ENCODE results near the gene NNT.

Gene NNT

GRCh38 chr5:43619911-43620310 lies 16.9 kb downstream of the NNT start:
- Histone ChIP-seq H3K4me3 (no peak overlapping the region), H3K27ac (no peak overlapping the region)

DNA sequence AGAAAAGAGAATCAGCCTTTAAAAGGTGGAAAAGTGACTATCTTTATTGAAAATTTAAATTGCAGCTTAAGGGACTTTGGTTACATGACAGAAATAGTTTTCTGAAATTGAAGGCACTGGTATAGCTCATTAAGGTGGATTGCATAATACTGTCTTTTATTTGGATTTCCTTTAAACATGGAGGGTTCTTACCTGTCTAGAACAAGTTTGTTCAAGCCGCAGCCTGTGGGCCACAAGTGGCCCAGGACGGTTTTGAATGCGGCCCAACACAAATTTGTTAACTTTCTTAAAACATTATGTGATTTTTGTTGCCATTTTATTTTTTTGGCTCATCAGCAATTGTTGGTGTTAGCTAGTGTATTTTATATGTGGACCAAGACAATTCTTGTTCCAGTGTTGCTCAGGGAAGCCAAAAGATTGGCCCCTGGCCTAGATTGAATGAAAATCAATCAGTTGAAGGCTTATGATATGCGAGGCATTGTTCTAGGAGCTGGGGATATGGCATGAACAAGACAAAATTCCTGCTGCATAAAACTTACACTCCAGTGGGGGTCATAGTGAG lies 18.0 kb downstream of the NNT start:
- Histone ChIP-seq H3K4me3 (no peak overlapping the region), H3K27ac (no peak overlapping the region)

DNA sequence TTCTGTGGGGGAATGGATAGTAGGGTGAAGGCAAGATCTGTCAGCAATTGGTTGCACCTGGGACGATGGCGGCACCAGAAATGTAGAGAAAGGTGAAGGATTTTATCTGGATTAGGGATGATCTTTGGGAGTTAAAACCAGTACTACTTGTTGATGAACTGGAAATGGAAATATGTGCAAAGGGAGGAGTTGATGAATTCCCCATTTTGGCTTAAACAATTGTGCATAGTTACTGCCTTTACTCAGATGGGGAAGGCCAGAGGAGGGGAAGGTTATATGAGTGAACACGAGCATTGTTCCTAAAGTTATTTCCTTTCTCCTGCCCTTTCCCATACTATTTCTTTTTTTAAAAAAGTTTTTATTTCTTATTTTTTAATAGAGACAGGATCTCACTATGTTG lies 19.1 kb downstream of the NNT start:
- Histone ChIP-seq H3K27ac (no peak overlapping the region), H3K4me3 (no peak overlapping the region)

DNA sequence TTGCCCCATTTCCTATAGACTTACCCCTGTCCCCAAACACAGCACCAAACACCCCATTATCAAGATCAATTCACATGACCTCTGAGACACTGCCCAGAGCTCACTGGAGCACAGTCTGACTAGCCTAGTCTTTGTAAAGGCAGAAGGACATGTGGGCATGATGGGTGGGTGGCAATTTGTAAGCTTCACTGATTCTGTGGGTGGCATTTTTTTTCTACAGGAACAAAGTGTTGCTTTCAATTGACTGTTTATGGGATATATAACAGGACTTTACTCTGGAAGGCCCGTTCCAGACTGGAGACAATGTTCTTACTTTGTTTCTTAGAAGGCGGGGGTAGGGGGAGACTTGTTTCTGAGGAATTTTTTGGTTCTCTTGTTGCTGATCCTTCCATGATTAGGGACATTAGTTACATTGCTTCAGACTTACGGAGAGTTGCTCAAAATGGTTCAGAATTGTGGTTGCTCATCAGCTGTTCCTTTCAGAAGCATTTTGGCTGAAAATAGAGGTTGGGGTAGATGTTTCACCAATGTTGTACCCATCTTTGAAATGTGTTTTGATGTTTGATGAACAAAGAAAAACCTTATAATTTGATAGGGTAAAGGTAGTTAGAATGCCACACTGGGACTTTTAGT lies 20.2 kb downstream of the NNT start:
- no peak overlapping the region for H3K4me3 ChIP-seq
- no peak overlapping the region for H3K27ac ChIP-seq

GRCh38 chr5:43627028-43627427 lies 24.0 kb downstream of the NNT start:
- H3K4me3 ChIP-seq = no peak overlapping the region
- no peak overlapping the region for H3K27ac ChIP-seq

DNA sequence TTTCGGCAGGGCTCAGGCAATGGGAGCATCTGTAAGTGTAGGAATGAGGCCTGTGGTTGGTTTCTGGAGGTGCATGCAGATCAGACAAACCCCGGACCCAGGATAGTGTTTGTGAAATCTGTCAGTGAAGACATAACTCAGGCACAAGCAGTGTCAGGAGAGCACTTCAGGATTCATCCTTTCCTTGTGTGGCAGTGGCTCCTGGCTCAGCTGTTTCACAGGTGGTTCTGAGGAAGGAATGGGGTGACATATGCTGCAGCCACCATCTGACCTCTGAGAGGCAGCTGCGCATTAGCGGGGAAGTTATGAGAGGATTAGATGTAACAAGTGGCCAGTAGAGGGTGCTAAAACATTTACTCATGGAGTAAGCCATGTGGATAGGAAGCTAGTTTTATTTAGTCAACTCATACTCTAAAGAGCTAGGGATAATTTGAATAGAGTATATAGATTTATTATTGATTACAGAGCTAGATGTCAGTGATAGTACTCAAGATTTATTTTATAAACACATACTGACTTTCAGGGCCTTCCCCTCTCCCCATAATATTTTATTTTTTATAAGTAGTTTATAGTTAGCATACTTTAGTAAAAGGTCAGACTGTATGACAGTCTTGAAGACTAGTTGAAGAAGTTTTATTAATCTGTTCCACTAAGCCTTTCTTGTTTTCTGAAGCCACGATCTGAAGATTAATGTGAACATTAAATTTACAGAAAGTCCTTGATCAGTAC lies 28.4 kb downstream of the NNT start:
- Histone ChIP-seq H3K27ac (no peak overlapping the region), H3K4me3 (no peak overlapping the region)

- Histone ChIP-seq H3K4me3 (no peak overlapping the region), H3K27ac (no peak overlapping the region)
These were observed 31.6 kb downstream of the NNT start for GRCh38 chr5:43634621-43635020.

DNA sequence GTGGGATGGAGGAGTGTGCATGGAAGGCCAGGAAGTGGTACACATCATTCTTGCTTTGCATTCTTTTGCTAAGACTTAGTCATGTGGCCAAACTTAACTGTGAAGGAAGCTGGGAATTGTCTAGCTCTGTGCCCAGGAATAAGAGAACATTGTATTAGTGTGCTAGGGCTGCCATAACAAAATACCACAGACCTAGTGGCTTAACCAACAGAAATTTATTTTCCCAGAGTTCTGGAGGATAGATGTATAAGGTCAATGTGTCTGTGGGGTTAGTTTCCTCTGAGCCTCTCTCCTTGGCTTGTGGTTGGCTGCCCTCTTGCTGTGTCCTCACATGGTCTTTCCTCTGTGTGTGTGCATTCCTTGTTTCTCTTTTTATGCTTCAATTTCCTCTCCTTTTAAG lies 32.4 kb downstream of the NNT start:
- Histone ChIP-seq H3K27ac (no peak overlapping the region), H3K4me3 (no peak overlapping the region)

GRCh38 chr5:43636076-43636475 lies 33.1 kb downstream of the NNT start:
- H3K4me3 ChIP-seq = no peak overlapping the region
- H3K27ac ChIP-seq = no peak overlapping the region

DNA sequence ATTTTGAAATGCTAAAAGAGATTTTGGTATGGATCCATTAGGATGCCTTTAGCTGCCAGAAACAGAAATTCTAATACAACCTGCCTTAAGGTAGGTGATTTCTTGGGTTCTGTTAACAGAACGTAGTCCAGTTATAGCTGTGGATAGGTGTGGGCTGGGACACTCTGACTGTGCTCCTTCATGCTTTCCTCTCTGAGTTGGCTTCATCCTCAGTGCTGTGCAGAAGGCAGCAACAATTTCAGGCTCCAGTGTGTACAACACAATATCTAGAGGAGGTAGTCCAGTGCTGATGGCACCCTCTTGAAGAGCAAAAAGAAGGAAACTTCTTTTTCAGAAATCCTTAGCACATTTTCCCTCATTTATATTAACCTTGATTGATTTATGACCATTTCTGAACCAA lies 34.4 kb downstream of the NNT start:
- Histone ChIP-seq H3K27ac (no peak overlapping the region), H3K4me3 (no peak overlapping the region)

DNA sequence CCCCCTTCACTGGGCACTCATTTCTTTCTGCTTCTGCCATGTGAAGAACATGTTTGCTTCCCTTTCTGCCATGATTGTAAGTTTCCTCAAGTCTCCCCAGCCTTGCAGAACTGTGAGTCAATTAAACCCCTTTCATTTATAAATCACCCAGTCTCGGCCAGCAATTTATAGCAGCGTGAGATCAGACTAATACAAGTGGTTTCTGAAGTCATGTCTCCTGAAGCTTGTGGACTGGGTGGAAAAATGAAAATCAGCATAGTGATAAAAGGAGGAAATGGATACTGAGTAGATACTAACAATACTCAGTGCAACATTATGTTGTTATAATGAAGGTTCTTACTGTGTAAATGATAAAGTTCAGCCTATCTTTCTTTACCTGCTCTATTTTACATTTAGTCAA lies 35.1 kb downstream of the NNT start:
- no peak overlapping the region for H3K27ac ChIP-seq

DNA sequence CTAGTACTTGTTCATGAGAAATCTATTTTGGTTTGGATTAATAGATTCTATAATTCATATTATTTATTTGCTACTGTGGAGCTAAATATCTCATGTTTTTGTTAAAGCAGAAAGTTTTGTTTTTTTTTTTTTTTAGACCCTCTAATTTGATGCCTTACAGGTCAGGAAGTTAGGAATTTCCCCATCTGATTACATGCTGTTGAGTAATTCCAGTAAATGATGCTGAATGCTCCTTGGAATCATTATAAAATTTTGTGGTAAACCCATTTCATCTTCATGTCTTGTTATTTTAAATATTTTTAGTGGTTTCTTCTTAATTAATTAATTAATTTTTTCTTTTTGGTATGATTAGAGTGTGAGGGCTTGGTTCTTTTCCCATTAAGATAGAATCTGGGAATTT lies 35.6 kb downstream of the NNT start:
- no peak overlapping the region for H3K27ac ChIP-seq
- H3K4me3 ChIP-seq = no peak overlapping the region

More for the DNA sequence above, 35.1 kb downstream of the NNT start:
- no peak overlapping the region for H3K4me3 ChIP-seq

- Histone ChIP-seq H3K27ac (no peak overlapping the region), H3K4me3 (no peak overlapping the region)
These were observed 36.6 kb downstream of the NNT start for GRCh38 chr5:43639566-43639965.

DNA sequence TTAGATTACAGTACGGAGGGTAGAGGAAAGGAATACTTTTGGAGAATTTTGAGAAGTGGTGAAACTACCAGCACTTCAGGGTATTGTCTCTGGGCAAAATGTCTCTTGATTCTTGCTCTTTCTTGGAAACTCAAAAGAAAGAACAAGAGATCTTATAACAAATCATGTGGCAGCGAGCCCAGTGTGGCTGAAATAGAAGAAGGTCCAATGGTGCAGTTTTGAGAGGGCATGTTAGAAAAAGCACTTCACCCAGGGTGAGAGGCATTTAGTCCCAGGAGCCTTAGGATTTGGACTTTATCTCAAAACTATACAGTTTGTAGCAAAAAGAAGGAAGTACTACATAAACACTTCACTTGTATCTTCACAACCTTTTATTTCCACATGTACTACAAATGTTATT lies 39.4 kb downstream of the NNT start:
- H3K27ac ChIP-seq = no peak overlapping the region
- H3K4me3 ChIP-seq = no peak overlapping the region

DNA sequence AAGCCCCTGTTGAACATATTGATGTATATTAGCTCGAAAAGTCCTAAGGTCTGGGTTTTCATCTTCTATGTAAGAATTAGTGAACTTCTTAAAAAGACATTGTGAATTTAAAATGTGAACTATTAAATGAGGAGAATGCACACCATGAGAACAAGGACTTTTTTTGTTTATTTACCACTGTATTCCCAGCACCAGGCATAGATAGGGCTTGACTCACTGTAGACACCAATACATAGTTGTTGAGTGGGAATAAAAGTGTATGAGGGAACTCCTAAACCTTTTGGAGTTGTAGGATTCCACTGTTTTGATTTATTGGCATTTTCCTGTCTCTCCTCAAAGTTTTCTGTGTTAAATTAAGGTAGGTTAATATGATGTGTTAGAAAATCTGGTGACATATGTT lies 40.3 kb downstream of the NNT start:
- H3K27ac ChIP-seq = no peak overlapping the region
- no peak overlapping the region for H3K4me3 ChIP-seq

GRCh38 chr5:43643750-43644149 lies 40.8 kb downstream of the NNT start:
- no peak overlapping the region for H3K27ac ChIP-seq

DNA sequence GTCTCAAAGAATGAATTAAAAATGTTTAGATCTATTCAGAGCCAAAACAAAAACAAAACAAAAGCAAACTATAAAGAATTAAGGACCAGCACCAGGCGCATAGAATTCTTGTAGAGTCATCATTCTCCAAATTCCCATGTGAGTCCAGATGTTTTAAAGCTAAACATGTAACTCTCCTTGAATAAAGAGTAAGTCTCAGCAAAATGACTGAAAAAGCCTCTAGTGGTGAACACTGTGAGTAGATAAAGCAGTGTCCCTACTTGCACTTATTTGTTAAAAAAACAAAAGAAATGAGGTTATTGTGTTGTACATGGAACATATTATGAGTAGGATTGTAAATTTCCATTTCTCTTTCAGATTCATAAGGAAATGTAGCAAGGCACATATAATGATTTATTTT lies 44.0 kb downstream of the NNT start:
- Histone ChIP-seq H3K27ac (no peak overlapping the region), H3K4me3 (no peak overlapping the region)

More at GRCh38 chr5:43643750-43644149, 40.8 kb downstream of the NNT start:
- no peak overlapping the region for H3K4me3 ChIP-seq

DNA sequence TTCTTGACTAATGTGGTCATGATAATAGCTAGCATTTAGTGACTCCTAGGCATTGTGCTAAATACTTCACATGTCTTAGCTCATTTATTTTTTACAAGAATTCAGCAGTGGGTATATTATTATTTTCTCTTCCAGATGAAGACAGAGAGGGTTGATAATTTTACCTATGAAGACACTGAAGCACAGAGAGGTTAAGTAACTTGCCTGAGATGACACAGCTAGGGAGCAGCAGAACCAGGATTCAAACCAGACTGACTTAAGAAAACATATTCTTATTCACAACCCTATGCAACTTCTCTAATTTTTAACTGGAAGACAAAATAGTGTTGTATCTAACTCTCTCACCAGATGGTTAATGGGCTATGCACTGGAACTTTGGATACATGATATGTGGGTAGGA lies 44.8 kb downstream of the NNT start:
- Histone ChIP-seq H3K27ac (no peak overlapping the region), H3K4me3 (no peak overlapping the region)

DNA sequence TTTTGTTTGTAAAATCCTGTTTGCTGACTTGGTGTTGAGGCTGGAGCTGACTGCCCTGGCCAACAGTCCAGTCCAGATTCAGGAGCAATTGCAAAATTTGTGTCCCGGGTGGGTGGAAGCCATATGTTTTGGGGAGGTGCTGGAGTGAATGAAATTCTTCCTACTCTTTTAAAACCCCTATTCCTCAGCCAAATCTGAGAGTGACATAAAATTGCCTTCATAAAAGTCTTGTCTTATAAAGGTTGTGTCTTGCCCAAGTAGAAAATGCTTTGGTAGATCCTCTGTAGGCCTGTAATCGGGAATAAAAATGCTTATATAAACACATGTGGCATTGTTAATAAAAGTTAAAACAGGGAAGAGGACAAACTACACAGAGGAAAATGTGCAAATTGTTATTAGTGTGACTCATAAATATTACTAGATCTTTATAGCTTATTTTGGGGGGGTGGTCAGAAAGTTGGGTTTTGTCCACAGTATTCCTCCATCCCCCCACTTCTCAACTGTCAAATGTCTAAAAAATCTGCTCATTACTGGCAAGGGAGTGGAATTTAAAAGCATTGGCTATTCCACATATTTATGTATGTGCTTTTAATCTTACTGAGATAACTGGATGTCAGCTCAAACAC lies 45.6 kb downstream of the NNT start:
- H3K27ac ChIP-seq = peak overlapping the region in 4 of 21 experiments; percentile 21 to 61 (median 41)
- no peak overlapping the region for H3K4me3 ChIP-seq

DNA sequence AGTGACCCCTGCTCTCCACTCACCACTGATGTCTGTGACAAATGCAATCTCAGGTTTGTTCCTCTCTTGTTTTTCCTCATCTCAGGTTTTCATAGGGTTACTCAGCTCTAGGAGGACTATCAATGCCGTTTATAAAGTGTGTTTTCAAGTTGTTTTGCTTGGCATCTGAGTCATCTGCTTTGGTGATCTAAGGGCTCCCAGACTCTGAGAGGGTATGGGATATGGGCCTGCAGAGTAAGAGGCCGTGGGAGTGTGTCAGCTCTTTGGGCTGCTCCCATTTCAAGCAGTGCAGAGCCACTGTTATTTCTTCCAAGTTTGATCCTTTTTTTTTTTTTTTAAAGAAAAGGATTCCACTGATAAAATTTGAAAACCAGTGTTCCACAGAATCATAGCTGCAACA lies 46.3 kb downstream of the NNT start:
- Histone ChIP-seq H3K4me3 (no peak overlapping the region), H3K27ac (peak overlapping the region in 5 of 21 experiments; percentile 16 to 61 (median 38))

Measured in skin epidermis (tissue), 12 donors.